Calu3 (cell line): Measurements from ENCODE around the gene TGFA. TPM values are rescaled to one million over a fixed set of nuclear protein-coding genes. Genes with fewer than 3 reads are reported as not detected.

Experiments
- BruUV-seq: library from RNA; stranded (reverse); fragments of 400-500 nt; replicated peaks from 2 replicates; lab custom pipeline; 2021; lab: Mats Ljungman, UMichigan
- CTCF ChIA-PET: fragments of 300-600 bp; sonication (Branson Sonifier 250); formaldehyde crosslinking; loops from one replicate; lab custom pipeline; 2022; ENCODE audit warnings: antibody characterized with exemption; lab: Charles Lee
- DNase-seq: peaks from one replicate; pipeline ENCODE4 v3.0.0; 2022
- H3K27ac Mint-ChIP-seq: one replicate; pipeline ENCODE4 v1.8.0; 2022; ENCODE audit warnings: mixed read lengths; ENCODE audit not compliant: unreplicated experiment
- H3K27me3 Mint-ChIP-seq: one replicate; pipeline ENCODE4 v1.8.0; 2022; ENCODE audit warnings: mixed read lengths; ENCODE audit not compliant: unreplicated experiment
- H3K36me3 Mint-ChIP-seq: one replicate; pipeline ENCODE4 v1.8.0; 2022; ENCODE audit warnings: mild to moderate bottlenecking, moderate library complexity, mixed read lengths; ENCODE audit not compliant: insufficient read depth, unreplicated experiment
- H3K4me1 Mint-ChIP-seq: one replicate; pipeline ENCODE4 v1.8.0; 2022; ENCODE audit warnings: mild to moderate bottlenecking, low read depth, mixed read lengths; ENCODE audit not compliant: unreplicated experiment
- H3K4me3 Mint-ChIP-seq: one replicate; pipeline ENCODE4 v1.8.0; 2022; ENCODE audit warnings: mild to moderate bottlenecking, low read depth, moderate library complexity, mixed read lengths; ENCODE audit not compliant: unreplicated experiment
- H3K9me3 Mint-ChIP-seq: one replicate; pipeline ENCODE4 v1.8.0; 2022; ENCODE audit warnings: low read depth, mixed read lengths; ENCODE audit not compliant: unreplicated experiment
- intact Hi-C: fragments of 100-400 bp; cut with micrococcal nuclease; formaldehyde crosslinking; loops from one replicate; pipeline ENCODE4 v1.10.0; 2022; ENCODE audit not compliant: unreplicated experiment
- total RNA-seq: library from RNA; stranded (reverse); gene quantifications from 2 replicates; pipeline ENCODE4 v1.2.3, GENCODE V29; 2022
- TF ChIP-seq, protein P1 (sequence below): fragments of 200-600 bp; IDR thresholded peaks from one replicate; pipeline ENCODE4 v1.8.0; 2022; ENCODE audit warnings: antibody characterized with exemption; ENCODE audit not compliant: unreplicated experiment

TGFA gene
- total RNA-seq, 1 experiment from 2014 or later = 80.0 TPM

GRCh38 chr2:70412294-70413070 is 141.1 kb downstream of the TGFA start:
- no peak for DNase-seq
- Mint-ChIP-seq H3K9me3 (no peaks in the 10 kb centered on the region), H3K36me3 (no peaks in the 10 kb centered on the region), H3K27me3 (peaks cover 15% of the 10 kb centered on the region), H3K27ac (no peak overlapping the region), H3K4me3 (no peak overlapping the region), H3K4me1 (peaks cover 14% of the 10 kb centered on the region)
- CTCF ChIA-PET = no interaction called here
- TF ChIP-seq, protein P1, sequence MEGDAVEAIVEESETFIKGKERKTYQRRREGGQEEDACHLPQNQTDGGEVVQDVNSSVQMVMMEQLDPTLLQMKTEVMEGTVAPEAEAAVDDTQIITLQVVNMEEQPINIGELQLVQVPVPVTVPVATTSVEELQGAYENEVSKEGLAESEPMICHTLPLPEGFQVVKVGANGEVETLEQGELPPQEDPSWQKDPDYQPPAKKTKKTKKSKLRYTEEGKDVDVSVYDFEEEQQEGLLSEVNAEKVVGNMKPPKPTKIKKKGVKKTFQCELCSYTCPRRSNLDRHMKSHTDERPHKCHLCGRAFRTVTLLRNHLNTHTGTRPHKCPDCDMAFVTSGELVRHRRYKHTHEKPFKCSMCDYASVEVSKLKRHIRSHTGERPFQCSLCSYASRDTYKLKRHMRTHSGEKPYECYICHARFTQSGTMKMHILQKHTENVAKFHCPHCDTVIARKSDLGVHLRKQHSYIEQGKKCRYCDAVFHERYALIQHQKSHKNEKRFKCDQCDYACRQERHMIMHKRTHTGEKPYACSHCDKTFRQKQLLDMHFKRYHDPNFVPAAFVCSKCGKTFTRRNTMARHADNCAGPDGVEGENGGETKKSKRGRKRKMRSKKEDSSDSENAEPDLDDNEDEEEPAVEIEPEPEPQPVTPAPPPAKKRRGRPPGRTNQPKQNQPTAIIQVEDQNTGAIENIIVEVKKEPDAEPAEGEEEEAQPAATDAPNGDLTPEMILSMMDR = no peak
- no TSS peak for BruUV-seq
- intact Hi-C loops = no loop called here

GRCh38 chr2:70411483-70412125 is 142.0 kb downstream of the TGFA start:
- intact Hi-C loops = no loop called here
- DNase-seq = no peak
- no TSS peak for BruUV-seq
- no peaks in the 10 kb centered on the region for H3K36me3 Mint-ChIP-seq
- no peak overlapping the region for H3K4me3 Mint-ChIP-seq
- H3K27me3 Mint-ChIP-seq = peaks cover 15% of the 10 kb centered on the region
- peaks cover 9% of the 10 kb centered on the region for H3K4me1 Mint-ChIP-seq
- TF ChIP-seq, protein P1 = no peak
- no peaks in the 10 kb centered on the region for H3K9me3 Mint-ChIP-seq
- no peak overlapping the region for H3K27ac Mint-ChIP-seq
- CTCF ChIA-PET = no interaction called here

DNA sequence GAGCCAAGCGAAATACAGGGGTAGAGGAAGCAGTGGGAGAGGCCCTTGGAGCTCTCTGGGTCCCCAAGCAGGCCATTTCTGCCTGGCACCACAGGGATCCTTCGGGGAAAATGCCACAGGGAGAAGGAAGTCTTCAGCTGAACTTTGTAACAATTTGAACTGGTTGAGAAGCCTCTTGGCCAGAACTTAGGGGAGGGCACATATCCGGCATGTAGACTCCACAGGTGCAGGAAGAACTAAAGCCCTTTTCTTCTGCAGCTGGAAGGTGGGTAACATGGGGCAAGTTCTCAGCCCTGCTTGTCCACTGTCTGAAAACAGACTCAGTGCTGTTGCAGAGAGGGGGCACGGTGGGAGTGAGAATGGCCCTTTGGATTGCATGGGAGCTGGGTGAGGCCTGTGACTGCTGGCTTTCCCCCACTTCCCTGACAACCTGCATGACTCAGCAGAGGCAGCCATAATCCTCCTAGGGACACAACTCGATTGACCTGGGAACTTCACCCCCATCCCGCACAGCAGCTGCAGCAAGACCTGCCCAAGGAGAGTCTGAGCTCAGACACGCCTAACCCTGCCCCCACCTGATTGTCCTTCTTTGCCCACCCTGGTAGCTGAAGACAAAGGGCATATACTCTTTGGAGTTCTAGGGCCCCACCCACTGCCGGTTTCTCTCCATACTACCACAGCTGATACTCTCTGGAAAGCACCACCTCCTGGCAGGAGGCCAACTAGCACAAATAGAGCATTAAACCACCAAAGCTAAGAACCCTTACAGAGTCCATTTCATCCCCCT is 150.2 kb downstream of the TGFA start:
- Mint-ChIP-seq H3K27me3 (peaks cover 7% of the 10 kb centered on the region), H3K4me3 (no peak overlapping the region), H3K9me3 (no peaks in the 10 kb centered on the region), H3K4me1 (peaks cover 20% of the 10 kb centered on the region), H3K36me3 (no peaks in the 10 kb centered on the region), H3K27ac (no peak overlapping the region)
- TF ChIP-seq, protein P1 = no peak
- BruUV-seq = no TSS peak
- DNase-seq = peak; percentile 10
- intact Hi-C loops = no loop called here
- CTCF ChIA-PET = interaction anchor here (0.5 to 0.6 kb wide), 2 partner anchors 39 to 48 kb away, joined by 3 to 4 read pairs; no protein-coding TSS in a partner anchor

- H3K27ac Mint-ChIP-seq = no peak overlapping the region
- TF ChIP-seq, protein P1 = no peak
- no peaks in the 10 kb centered on the region for H3K36me3 Mint-ChIP-seq
- peaks cover 20% of the 10 kb centered on the region for H3K4me1 Mint-ChIP-seq
- no peak for DNase-seq
- no peak overlapping the region for H3K4me3 Mint-ChIP-seq
- intact Hi-C loops = no loop called here
- CTCF ChIA-PET = no interaction called here
- BruUV-seq = no TSS peak
- H3K9me3 Mint-ChIP-seq = no peaks in the 10 kb centered on the region
- peaks cover 27% of the 10 kb centered on the region for H3K27me3 Mint-ChIP-seq
Observed at GRCh38 chr2:70400539-70400938, 153.1 kb downstream of the TGFA start.
